A549 (cell line): ENCODE data around the gene GAK.

Experiments used
- CEBPB ChIP-seq, 2 experiments: fragments of >200 bp in 1 of 2; sonication (Bioruptor Twin) in 1 of 2; formaldehyde crosslinking in 1 of 2; IDR thresholded peaks; 2 replicates each; pipeline ENCODE4 v1.6.1; 2012 to 2016
- EP300 ChIP-seq, 2 experiments: fragments of >200 bp; sonication (Bioruptor Twin); formaldehyde crosslinking; IDR thresholded peaks; 2 replicates in 1 of 2; 3 replicates in 1 of 2; pipeline ENCODE4 v1.6.1; 2016 to 2017
- HDAC2 ChIP-seq: fragments of 200-600 bp; sonication (generic); IDR thresholded peaks from 2 replicates; pipeline ENCODE4 v1.6.1; 2016
- NFE2L2 ChIP-seq: fragments of 150-350 bp; conservative IDR thresholded peaks from 2 replicates; pipeline ENCODE4 v1.6.1; 2014; ENCODE audit warnings: low read length
- POLR2A ChIP-seq: IDR thresholded peaks from 2 replicates; pipeline ENCODE4 v1.6.1; 2012; ENCODE audit warnings: mild to moderate bottlenecking, low read length
- TP53 ChIP-seq: fragments of 250-450 bp; sonication (Bioruptor Pico); IDR thresholded peaks from 2 replicates; pipeline ENCODE4 v1.5.0; 2021; ENCODE audit warnings: mild to moderate bottlenecking, moderate library complexity
- TF ChIP-seq, protein P1 (sequence below): fragments of >200 bp; sonication (Bioruptor Twin); formaldehyde crosslinking; IDR thresholded peaks from 3 replicates; pipeline ENCODE4 v1.5.1; 2016

DNA sequence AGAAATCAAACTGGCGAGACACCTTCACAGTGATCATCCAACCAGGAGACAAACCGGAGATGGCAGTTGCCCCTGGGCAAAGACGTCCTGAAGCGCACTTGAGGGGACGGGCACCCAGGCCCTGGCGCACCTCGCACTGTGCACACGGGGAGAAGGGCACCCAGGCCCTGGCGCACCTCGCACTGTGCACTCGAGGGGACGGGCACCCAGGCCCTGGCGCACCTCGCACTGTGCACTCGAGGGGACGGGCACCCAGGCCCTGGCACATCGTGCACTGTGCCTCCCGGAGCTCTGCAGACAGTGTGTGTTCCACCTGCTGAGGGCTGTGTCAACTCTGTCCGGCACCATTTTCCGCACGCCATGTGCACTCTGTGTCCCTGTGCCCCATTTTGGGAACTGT, 71.6 kb downstream of the GAK start:
- TF ChIP-seq TP53 (CRISPR knock-in tag) (no peak), EP300 (IDR thresholded peaks at IDR 0.05) (no peak), CEBPB (IDR thresholded peaks at IDR 0.05) (no peak), HDAC2 (no peak), NFE2L2 (no peak), POLR2A (no peak)
- TF ChIP-seq, protein P1, sequence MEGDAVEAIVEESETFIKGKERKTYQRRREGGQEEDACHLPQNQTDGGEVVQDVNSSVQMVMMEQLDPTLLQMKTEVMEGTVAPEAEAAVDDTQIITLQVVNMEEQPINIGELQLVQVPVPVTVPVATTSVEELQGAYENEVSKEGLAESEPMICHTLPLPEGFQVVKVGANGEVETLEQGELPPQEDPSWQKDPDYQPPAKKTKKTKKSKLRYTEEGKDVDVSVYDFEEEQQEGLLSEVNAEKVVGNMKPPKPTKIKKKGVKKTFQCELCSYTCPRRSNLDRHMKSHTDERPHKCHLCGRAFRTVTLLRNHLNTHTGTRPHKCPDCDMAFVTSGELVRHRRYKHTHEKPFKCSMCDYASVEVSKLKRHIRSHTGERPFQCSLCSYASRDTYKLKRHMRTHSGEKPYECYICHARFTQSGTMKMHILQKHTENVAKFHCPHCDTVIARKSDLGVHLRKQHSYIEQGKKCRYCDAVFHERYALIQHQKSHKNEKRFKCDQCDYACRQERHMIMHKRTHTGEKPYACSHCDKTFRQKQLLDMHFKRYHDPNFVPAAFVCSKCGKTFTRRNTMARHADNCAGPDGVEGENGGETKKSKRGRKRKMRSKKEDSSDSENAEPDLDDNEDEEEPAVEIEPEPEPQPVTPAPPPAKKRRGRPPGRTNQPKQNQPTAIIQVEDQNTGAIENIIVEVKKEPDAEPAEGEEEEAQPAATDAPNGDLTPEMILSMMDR, result no peak
